Activated CD4-positive, alpha-beta T cell treated with anti-CD3 and anti-CD28 coated beads, Interleukin-2, amount 50 U/mL, for 16 hours (primary cell): ENCODE results near the gene CLSTN2.

Experiments used
- DNase-seq: peaks from one replicate; pipeline ENCODE4 v3.0.0-alpha.2; 2020

Gene CLSTN2

GRCh38 chr3:140055092-140055791 lies 120.3 kb downstream of the CLSTN2 start:
- no peak for DNase-seq

GRCh38 chr3:140056047-140056446 lies 121.1 kb downstream of the CLSTN2 start:
- no peak for DNase-seq

- no peak for DNase-seq
Observed at GRCh38 chr3:140061211-140061610, 126.2 kb downstream of the CLSTN2 start.

- no peak for DNase-seq
Observed at GRCh38 chr3:140062461-140062860, 127.5 kb downstream of the CLSTN2 start.

- no peak for DNase-seq
Observed at GRCh38 chr3:140067487-140067886, 132.5 kb downstream of the CLSTN2 start.

- no peak for DNase-seq
Observed at GRCh38 chr3:140068494-140069017, 133.6 kb downstream of the CLSTN2 start.

- no peak for DNase-seq
Observed at GRCh38 chr3:140073278-140074045, 138.5 kb downstream of the CLSTN2 start.

GRCh38 chr3:140076552-140076951 lies 141.6 kb downstream of the CLSTN2 start:
- DNase-seq: no peak

GRCh38 chr3:140077406-140077805 lies 142.4 kb downstream of the CLSTN2 start:
- DNase-seq: no peak

GRCh38 chr3:140078343-140078742 lies 143.4 kb downstream of the CLSTN2 start:
- DNase-seq: no peak

- DNase-seq: no peak
Observed at GRCh38 chr3:140078940-140079339, 144.0 kb downstream of the CLSTN2 start.

- no peak for DNase-seq
Observed at GRCh38 chr3:140081887-140082286, 146.9 kb downstream of the CLSTN2 start.

GRCh38 chr3:140085001-140085400 lies 150.0 kb downstream of the CLSTN2 start:
- DNase-seq: no peak

GRCh38 chr3:140086642-140087041 lies 151.7 kb downstream of the CLSTN2 start:
- DNase-seq: no peak

- DNase-seq: no peak
Observed at GRCh38 chr3:140088058-140088457, 153.1 kb downstream of the CLSTN2 start.

- DNase-seq: no peak
Observed at GRCh38 chr3:140088513-140088912, 153.5 kb downstream of the CLSTN2 start.

- DNase-seq: no peak
Observed at GRCh38 chr3:140089403-140090072, 154.6 kb downstream of the CLSTN2 start.

- DNase-seq: no peak
Observed at GRCh38 chr3:140091143-140091542, 156.2 kb downstream of the CLSTN2 start.

GRCh38 chr3:140092848-140093536 lies 158.0 kb downstream of the CLSTN2 start:
- DNase-seq: no peak

- no peak for DNase-seq
Observed at GRCh38 chr3:140093742-140094141, 158.8 kb downstream of the CLSTN2 start.

- DNase-seq: no peak
Observed at GRCh38 chr3:140094487-140094886, 159.5 kb downstream of the CLSTN2 start.

- DNase-seq: no peak
Observed at GRCh38 chr3:140096037-140096436, 161.1 kb downstream of the CLSTN2 start.
